Liver (tissue), 9 donors: Measurements from ENCODE around the gene ATP11A. TPM values are rescaled to one million over a fixed set of nuclear protein-coding genes. Genes with fewer than 3 reads are reported as not detected.

Source experiments
- DNase-seq: peaks from one replicate; pipeline ENCODE4 v3.0.0-alpha.2; 2017; ENCODE audit warnings: low spot score
- H3K27ac ChIP-seq, 2 donors: one replicate each; pipeline ENCODE4 v1.7.0; 2013; ENCODE audit warnings: inconsistent platforms in 2 of 2, low read length in 2 of 2, control low read depth in 1 of 2, low read depth in 1 of 2, mild to moderate bottlenecking in 1 of 2
- H3K27me3 ChIP-seq, 4 donors: one replicate each; pipeline versions ENCODE4 v1.6.1 to v1.7.0; 2013; ENCODE audit warnings: low read length in 3 of 4, inconsistent platforms in 1 of 4, mild to moderate bottlenecking in 1 of 4, moderate library complexity in 1 of 4; ENCODE audit not compliant: control insufficient read depth in 4 of 4, insufficient read depth in 4 of 4
- H3K36me3 ChIP-seq, 4 donors: one replicate each; pipeline versions ENCODE4 v1.6.1 to v1.7.0; 2013; ENCODE audit warnings: low read length in 3 of 4, mild to moderate bottlenecking in 3 of 4, low read depth in 1 of 4, moderate library complexity in 1 of 4; ENCODE audit not compliant: control insufficient read depth in 4 of 4, insufficient read depth in 3 of 4
- H3K4me1 ChIP-seq, 4 donors: one replicate each; pipeline versions ENCODE4 v1.6.1 to v1.7.0; 2013; ENCODE audit warnings: low read length in 3 of 4, mild to moderate bottlenecking in 3 of 4, moderate library complexity in 1 of 4; ENCODE audit not compliant: control insufficient read depth in 4 of 4, insufficient read depth in 4 of 4
- H3K4me3 ChIP-seq, 3 donors: one replicate each; pipeline versions ENCODE4 v1.6.1 to v1.7.0; 2013; ENCODE audit warnings: low read length in 3 of 3, control low read depth in 1 of 3, low read depth in 1 of 3, mild to moderate bottlenecking in 1 of 3
- H3K9ac ChIP-seq, 2 donors: one replicate each; pipeline ENCODE4 v1.7.0; 2013; ENCODE audit warnings: low read length in 2 of 2, mild to moderate bottlenecking in 2 of 2, moderate library complexity in 2 of 2, control low read depth in 1 of 2, low read depth in 1 of 2
- H3K9me3 ChIP-seq, 4 donors: one replicate each; pipeline versions ENCODE4 v1.6.1 to v1.7.0; 2013; ENCODE audit warnings: low read length in 3 of 4; ENCODE audit not compliant: control insufficient read depth in 4 of 4
- EGR1 ChIP-seq, 2 donors: IDR thresholded peaks; 2 replicates each; pipeline ENCODE4 v1.6.1; 2016 to 2018; ENCODE audit warnings: antibody characterized with exemption in 2 of 2, low read depth in 2 of 2
- FOXA1 ChIP-seq: IDR thresholded peaks from 2 replicates; pipeline ENCODE4 v1.6.1; 2016; ENCODE audit warnings: antibody characterized with exemption
- FOXA2 ChIP-seq: IDR thresholded peaks from 2 replicates; pipeline ENCODE4 v1.6.1; 2016; ENCODE audit warnings: antibody characterized with exemption
- GABPA ChIP-seq, 2 donors: IDR thresholded peaks in 1 of 2; conservative IDR thresholded peaks in 1 of 2; 2 replicates each; pipeline ENCODE4 v1.6.1; 2016; ENCODE audit warnings: antibody characterized with exemption in 2 of 2, mild to moderate bottlenecking in 1 of 2, moderate library complexity in 1 of 2
- HNF4A ChIP-seq, 2 donors: conservative IDR thresholded peaks; 2 replicates each; pipeline ENCODE4 v1.6.1; 2016; ENCODE audit warnings: antibody characterized with exemption in 2 of 2, mild to moderate bottlenecking in 2 of 2
- HNF4G ChIP-seq: IDR thresholded peaks from 2 replicates; pipeline ENCODE4 v1.6.1; 2016; ENCODE audit warnings: antibody characterized with exemption
- JUND ChIP-seq, 2 donors: IDR thresholded peaks; 2 replicates each; pipeline ENCODE4 v1.6.1; 2016; ENCODE audit warnings: antibody characterized with exemption in 2 of 2
- NR2F2 ChIP-seq: IDR thresholded peaks from 2 replicates; pipeline ENCODE4 v1.6.1; 2016; ENCODE audit warnings: antibody characterized with exemption
- RAD21 ChIP-seq, 2 donors: IDR thresholded peaks; 2 replicates each; pipeline ENCODE4 v1.6.1; 2016; ENCODE audit warnings: antibody characterized with exemption in 2 of 2, mild to moderate bottlenecking in 2 of 2
- RXRA ChIP-seq, 2 donors: IDR thresholded peaks; 2 replicates each; pipeline ENCODE4 v1.6.1; 2017 to 2018; ENCODE audit warnings: antibody characterized with exemption in 2 of 2, mild to moderate bottlenecking in 1 of 2
- SP1 ChIP-seq: IDR thresholded peaks from 2 replicates; pipeline ENCODE4 v1.6.1; 2018; ENCODE audit warnings: antibody characterized with exemption, mild to moderate bottlenecking
- TAF1 ChIP-seq: conservative IDR thresholded peaks from 2 replicates; pipeline ENCODE4 v1.6.1; 2016; ENCODE audit warnings: antibody characterized with exemption, mild to moderate bottlenecking
- YY1 ChIP-seq: IDR thresholded peaks from 2 replicates; pipeline ENCODE4 v1.6.1; 2016; ENCODE audit warnings: antibody characterized with exemption, mild to moderate bottlenecking
- WGBS: extraction: QIAGEN DNeasy Blood & Tissue Kit; methylation state at CpG from one replicate; pipeline ENCODE4 v1.1.7; 2013; 5-methylcytosine and 5-hydroxymethylcytosine counted together
- polyA plus RNA-seq, 2 donors: library from polyadenylated mRNA; stranded (reverse) in 1 of 2; unstranded in 1 of 2; fragments of 200-250 nt in 1 of 2; fragments of >200 nt in 1 of 2; fragmentation: Nextera tagmentation in 1 of 2; extraction: Ambion mirVana in 1 of 2; gene quantifications; one replicate each; pipeline versions ENCODE4 v1.2.1 to v1.2.3, GENCODE V29; 2013 to 2015
- total RNA-seq, 2 donors: library from RNA; depleted of rRNA; stranded (reverse); fragments of >200 nt; gene quantifications; one replicate each; pipeline ENCODE4 v1.2.3, GENCODE V29; 2014
- TF ChIP-seq, protein P1 (sequence below): IDR thresholded peaks from 2 replicates; pipeline ENCODE4 v1.6.1; 2016; ENCODE audit warnings: antibody characterized with exemption
- TF ChIP-seq, protein P2 (sequence below): IDR thresholded peaks from 2 replicates; pipeline ENCODE4 v1.6.1; 2016; ENCODE audit warnings: antibody characterized with exemption
- TF ChIP-seq, protein P3 (sequence below): IDR thresholded peaks from 2 replicates; pipeline ENCODE4 v1.6.1; 2016; ENCODE audit warnings: antibody characterized with exemption
- TF ChIP-seq, protein P4 (sequence below): IDR thresholded peaks from 2 replicates; pipeline ENCODE4 v1.6.1; 2016; ENCODE audit warnings: antibody characterized with exemption, mild to moderate bottlenecking
- donor health status: healthy.
- donor health status: healthy.
- donor health status: healthy.
- donor health status: healthy.
- donor health status: healthy.

The ATP11A gene
- total and polyA plus RNA-seq, 4 donors = 8.7 to 27.9 (median 13.8) TPM

GRCh38 chr13:112809332-112810315 is 119.8 kb downstream of the ATP11A start:
- Histone ChIP-seq H3K9ac (no peak overlapping the region), H3K4me1 (no peaks in the 10 kb centered on the region), H3K27ac (no peak overlapping the region), H3K4me3 (no peak overlapping the region), H3K27me3 (no peaks in the 10 kb centered on the region), H3K9me3 (no peaks in the 10 kb centered on the region), H3K36me3 (peaks cover 7 to 34% (median 12%) of the 10 kb centered on the region in 4 donors)
- no peak for DNase-seq
- TF ChIP-seq NR2F2 (no peak), HNF4A (conservative IDR thresholded peaks at IDR 0.05) (no peak), SP1 (no peak), YY1 (no peak), FOXA1 (no peak), RAD21 (IDR thresholded peaks at IDR 0.05) (no peak), RXRA (IDR thresholded peaks at IDR 0.05) (no peak), EGR1 (IDR thresholded peaks at IDR 0.05; ENCODE audit: low read depth in 2 of 2) (no peak), TAF1 (no peak), HNF4G (no peak), GABPA (IDR thresholded peaks at IDR 0.05 in 1 of 2, conservative IDR thresholded peaks at IDR 0.05 in 1 of 2) (no peak), FOXA2 (no peak)
- TF ChIP-seq, protein P1, sequence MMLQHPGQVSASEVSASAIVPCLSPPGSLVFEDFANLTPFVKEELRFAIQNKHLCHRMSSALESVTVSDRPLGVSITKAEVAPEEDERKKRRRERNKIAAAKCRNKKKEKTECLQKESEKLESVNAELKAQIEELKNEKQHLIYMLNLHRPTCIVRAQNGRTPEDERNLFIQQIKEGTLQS = no peak
- TF ChIP-seq, protein P2, sequence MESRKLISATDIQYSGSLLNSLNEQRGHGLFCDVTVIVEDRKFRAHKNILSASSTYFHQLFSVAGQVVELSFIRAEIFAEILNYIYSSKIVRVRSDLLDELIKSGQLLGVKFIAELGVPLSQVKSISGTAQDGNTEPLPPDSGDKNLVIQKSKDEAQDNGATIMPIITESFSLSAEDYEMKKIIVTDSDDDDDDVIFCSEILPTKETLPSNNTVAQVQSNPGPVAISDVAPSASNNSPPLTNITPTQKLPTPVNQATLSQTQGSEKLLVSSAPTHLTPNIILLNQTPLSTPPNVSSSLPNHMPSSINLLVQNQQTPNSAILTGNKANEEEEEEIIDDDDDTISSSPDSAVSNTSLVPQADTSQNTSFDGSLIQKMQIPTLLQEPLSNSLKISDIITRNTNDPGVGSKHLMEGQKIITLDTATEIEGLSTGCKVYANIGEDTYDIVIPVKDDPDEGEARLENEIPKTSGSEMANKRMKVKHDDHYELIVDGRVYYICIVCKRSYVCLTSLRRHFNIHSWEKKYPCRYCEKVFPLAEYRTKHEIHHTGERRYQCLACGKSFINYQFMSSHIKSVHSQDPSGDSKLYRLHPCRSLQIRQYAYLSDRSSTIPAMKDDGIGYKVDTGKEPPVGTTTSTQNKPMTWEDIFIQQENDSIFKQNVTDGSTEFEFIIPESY = no peak
- TF ChIP-seq, protein P3, sequence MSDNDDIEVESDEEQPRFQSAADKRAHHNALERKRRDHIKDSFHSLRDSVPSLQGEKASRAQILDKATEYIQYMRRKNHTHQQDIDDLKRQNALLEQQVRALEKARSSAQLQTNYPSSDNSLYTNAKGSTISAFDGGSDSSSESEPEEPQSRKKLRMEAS = no peak
- TF ChIP-seq, protein P4, sequence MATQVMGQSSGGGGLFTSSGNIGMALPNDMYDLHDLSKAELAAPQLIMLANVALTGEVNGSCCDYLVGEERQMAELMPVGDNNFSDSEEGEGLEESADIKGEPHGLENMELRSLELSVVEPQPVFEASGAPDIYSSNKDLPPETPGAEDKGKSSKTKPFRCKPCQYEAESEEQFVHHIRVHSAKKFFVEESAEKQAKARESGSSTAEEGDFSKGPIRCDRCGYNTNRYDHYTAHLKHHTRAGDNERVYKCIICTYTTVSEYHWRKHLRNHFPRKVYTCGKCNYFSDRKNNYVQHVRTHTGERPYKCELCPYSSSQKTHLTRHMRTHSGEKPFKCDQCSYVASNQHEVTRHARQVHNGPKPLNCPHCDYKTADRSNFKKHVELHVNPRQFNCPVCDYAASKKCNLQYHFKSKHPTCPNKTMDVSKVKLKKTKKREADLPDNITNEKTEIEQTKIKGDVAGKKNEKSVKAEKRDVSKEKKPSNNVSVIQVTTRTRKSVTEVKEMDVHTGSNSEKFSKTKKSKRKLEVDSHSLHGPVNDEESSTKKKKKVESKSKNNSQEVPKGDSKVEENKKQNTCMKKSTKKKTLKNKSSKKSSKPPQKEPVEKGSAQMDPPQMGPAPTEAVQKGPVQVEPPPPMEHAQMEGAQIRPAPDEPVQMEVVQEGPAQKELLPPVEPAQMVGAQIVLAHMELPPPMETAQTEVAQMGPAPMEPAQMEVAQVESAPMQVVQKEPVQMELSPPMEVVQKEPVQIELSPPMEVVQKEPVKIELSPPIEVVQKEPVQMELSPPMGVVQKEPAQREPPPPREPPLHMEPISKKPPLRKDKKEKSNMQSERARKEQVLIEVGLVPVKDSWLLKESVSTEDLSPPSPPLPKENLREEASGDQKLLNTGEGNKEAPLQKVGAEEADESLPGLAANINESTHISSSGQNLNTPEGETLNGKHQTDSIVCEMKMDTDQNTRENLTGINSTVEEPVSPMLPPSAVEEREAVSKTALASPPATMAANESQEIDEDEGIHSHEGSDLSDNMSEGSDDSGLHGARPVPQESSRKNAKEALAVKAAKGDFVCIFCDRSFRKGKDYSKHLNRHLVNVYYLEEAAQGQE = no peak
- WGBS = 97% methylated on average over 40 of the region's 40 CpGs

DNA sequence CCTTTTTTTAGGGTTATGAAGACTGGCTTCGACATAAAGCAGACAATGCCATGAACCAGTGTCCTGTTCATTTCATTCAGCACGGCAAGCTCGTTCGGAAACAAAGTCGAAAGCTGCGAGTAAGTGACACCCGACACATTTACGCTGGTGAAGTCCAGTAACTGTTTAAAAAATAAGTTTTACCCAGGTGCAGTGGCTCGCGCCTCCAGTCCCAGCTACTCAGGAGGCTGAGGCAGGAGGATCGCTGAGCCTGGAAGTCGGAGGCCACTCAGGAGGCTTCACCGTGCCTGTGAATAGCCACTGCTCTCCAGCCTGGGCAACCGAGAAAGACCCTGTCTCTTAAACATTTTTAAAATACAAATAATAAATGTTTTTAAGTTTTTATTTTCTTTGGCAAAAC is 120.8 kb downstream of the ATP11A start:
- Histone ChIP-seq H3K27me3 (no peaks in the 10 kb centered on the region), H3K4me1 (no peaks in the 10 kb centered on the region), H3K4me3 (no peak overlapping the region), H3K9ac (no peak overlapping the region), H3K9me3 (no peaks in the 10 kb centered on the region), H3K36me3 (peaks cover 7 to 38% (median 13%) of the 10 kb centered on the region in 4 donors), H3K27ac (no peak overlapping the region)
- TF ChIP-seq JUND (IDR thresholded peaks at IDR 0.05) = no peak
- TF ChIP-seq HNF4G = no peak
- TF ChIP-seq SP1 = no peak
- TF ChIP-seq, protein P2 = no peak
- TF ChIP-seq NR2F2 = no peak
- TF ChIP-seq, protein P1 = no peak
- TF ChIP-seq FOXA1 = no peak
- no peak for DNase-seq
- 98% methylated on average over 14 of the region's 14 CpGs for WGBS
